ENCODE results near the gene VSTM1. TPM values are rescaled to one million over a fixed set of nuclear protein-coding genes. Genes with fewer than 3 reads are reported as not detected.
"Not testable (repeated sequence)": the region's sequence is repeated elsewhere in the genome, so short reads cannot be mapped to it uniquely, and the experiment has no call there.

The VSTM1 gene
- total RNA-seq, 1 donor from 2014 or later, result not detected

- Histone ChIP-seq H3K9ac (ENCODE audit: low read depth in 1 of 3, low read length in 3 of 3) (no peak overlapping the region), H3K27ac (ENCODE audit: low read depth, low read length) (no peak overlapping the region), H3K36me3 (ENCODE audit: control insufficient read depth in 3 of 3, insufficient read depth in 3 of 3, low read length in 3 of 3) (no peaks in the 10 kb centered on the region), H3K4me3 (ENCODE audit: low read length in 3 of 3) (no peak overlapping the region), H3K9me3 (ENCODE audit: control insufficient read depth in 3 of 3, low read length in 3 of 3) (peaks cover 0 to 5% (median 2%) of the 10 kb centered on the region in 3 donors), H3K4me1 (ENCODE audit: control insufficient read depth in 3 of 3, insufficient read depth in 3 of 3, low read length in 3 of 3) (no peaks in the 10 kb centered on the region), H3K27me3 (ENCODE audit: control insufficient read depth in 3 of 3, insufficient read depth in 3 of 3, low read length in 3 of 3) (peaks cover 0 to 4% (median 0%) of the 10 kb centered on the region in 3 donors)
Observed at GRCh38 chr19:54074851-54075250, 11.2 kb upstream of the VSTM1 start.

- Histone ChIP-seq H3K4me1 (ENCODE audit: control insufficient read depth in 3 of 3, insufficient read depth in 3 of 3, low read length in 3 of 3) (no peaks in the 10 kb centered on the region), H3K9ac (ENCODE audit: low read depth in 1 of 3, low read length in 3 of 3) (no peak overlapping the region), H3K9me3 (ENCODE audit: control insufficient read depth in 3 of 3, low read length in 3 of 3) (peaks cover 0 to 10% (median 3%) of the 10 kb centered on the region in 3 donors), H3K36me3 (ENCODE audit: control insufficient read depth in 3 of 3, insufficient read depth in 3 of 3, low read length in 3 of 3) (no peaks in the 10 kb centered on the region), H3K27me3 (ENCODE audit: control insufficient read depth in 3 of 3, insufficient read depth in 3 of 3, low read length in 3 of 3) (peaks cover 0 to 1% (median 0%) of the 10 kb centered on the region in 3 donors), H3K4me3 (ENCODE audit: low read length in 3 of 3) (no peak overlapping the region), H3K27ac (ENCODE audit: low read depth, low read length) (no peak overlapping the region)
Observed at GRCh38 chr19:54073829-54074228, 10.1 kb upstream of the VSTM1 start.

- H3K27ac ChIP-seq (ENCODE audit: low read depth, low read length), result no peak overlapping the region
- H3K4me1 ChIP-seq (ENCODE audit: control insufficient read depth in 3 of 3, insufficient read depth in 3 of 3, low read length in 3 of 3), result no peaks in the 10 kb centered on the region
- H3K9ac ChIP-seq (ENCODE audit: low read depth in 1 of 3, low read length in 3 of 3), result no peak overlapping the region
- H3K9me3 ChIP-seq (ENCODE audit: control insufficient read depth in 3 of 3, low read length in 3 of 3), result peaks cover 0 to 10% (median 3%) of the 10 kb centered on the region in 3 donors
- no peaks in the 10 kb centered on the region for H3K27me3 ChIP-seq (ENCODE audit: control insufficient read depth in 3 of 3, insufficient read depth in 3 of 3, low read length in 3 of 3)
- H3K4me3 ChIP-seq (ENCODE audit: low read length in 3 of 3), result no peak overlapping the region
- H3K36me3 ChIP-seq (ENCODE audit: control insufficient read depth in 3 of 3, insufficient read depth in 3 of 3, low read length in 3 of 3), result no peaks in the 10 kb centered on the region
Observed at GRCh38 chr19:54069470-54069869, 5.8 kb upstream of the VSTM1 start.

GRCh38 chr19:54062643-54063042, 1.1 kb downstream of the VSTM1 start:
- no peaks in the 10 kb centered on the region for H3K27me3 ChIP-seq (ENCODE audit: control insufficient read depth in 3 of 3, insufficient read depth in 3 of 3, low read length in 3 of 3)
- no peak overlapping the region for H3K27ac ChIP-seq (ENCODE audit: low read depth, low read length)
- H3K4me1 ChIP-seq (ENCODE audit: control insufficient read depth in 3 of 3, insufficient read depth in 3 of 3, low read length in 3 of 3), result no peaks in the 10 kb centered on the region
- no peaks in the 10 kb centered on the region for H3K36me3 ChIP-seq (ENCODE audit: control insufficient read depth in 3 of 3, insufficient read depth in 3 of 3, low read length in 3 of 3)
- no peak overlapping the region for H3K9ac ChIP-seq (ENCODE audit: low read depth in 1 of 3, low read length in 3 of 3)
- no peaks in the 10 kb centered on the region for H3K9me3 ChIP-seq (ENCODE audit: control insufficient read depth in 3 of 3, low read length in 3 of 3)
- H3K4me3 ChIP-seq (ENCODE audit: low read length in 3 of 3), result no peak overlapping the region

- Histone ChIP-seq H3K4me1 (ENCODE audit: control insufficient read depth in 3 of 3, insufficient read depth in 3 of 3, low read length in 3 of 3) (no peaks in the 10 kb centered on the region), H3K9me3 (ENCODE audit: control insufficient read depth in 3 of 3, low read length in 3 of 3) (no peaks in the 10 kb centered on the region), H3K27me3 (ENCODE audit: control insufficient read depth in 3 of 3, insufficient read depth in 3 of 3, low read length in 3 of 3) (peaks cover 0 to 10% (median 3%) of the 10 kb centered on the region in 3 donors), H3K36me3 (ENCODE audit: control insufficient read depth in 3 of 3, insufficient read depth in 3 of 3, low read length in 3 of 3) (no peaks in the 10 kb centered on the region), H3K9ac (ENCODE audit: low read depth in 1 of 3, low read length in 3 of 3) (no peak overlapping the region), H3K4me3 (ENCODE audit: low read length in 3 of 3) (no peak overlapping the region), H3K27ac (ENCODE audit: low read depth, low read length) (no peak overlapping the region)
Observed at GRCh38 chr19:54047616-54048015, 16.1 kb downstream of the VSTM1 start.

- Histone ChIP-seq H3K4me3 (ENCODE audit: low read length in 3 of 3) (no peak overlapping the region), H3K27ac (ENCODE audit: low read depth, low read length) (no peak overlapping the region), H3K36me3 (ENCODE audit: control insufficient read depth in 3 of 3, insufficient read depth in 3 of 3, low read length in 3 of 3) (no peaks in the 10 kb centered on the region), H3K27me3 (ENCODE audit: control insufficient read depth in 3 of 3, insufficient read depth in 3 of 3, low read length in 3 of 3) (peaks cover 0 to 10% (median 3%) of the 10 kb centered on the region in 3 donors), H3K4me1 (ENCODE audit: control insufficient read depth in 3 of 3, insufficient read depth in 3 of 3, low read length in 3 of 3) (no peaks in the 10 kb centered on the region), H3K9ac (ENCODE audit: low read depth in 1 of 3, low read length in 3 of 3) (no peak overlapping the region), H3K9me3 (ENCODE audit: control insufficient read depth in 3 of 3, low read length in 3 of 3) (no peaks in the 10 kb centered on the region)
Observed at GRCh38 chr19:54045771-54046170, 17.9 kb downstream of the VSTM1 start.

GRCh38 chr19:54042989-54043388, 20.7 kb downstream of the VSTM1 start:
- Histone ChIP-seq H3K9me3 (ENCODE audit: control insufficient read depth in 3 of 3, low read length in 3 of 3) (no peaks in the 10 kb centered on the region), H3K36me3 (ENCODE audit: control insufficient read depth in 3 of 3, insufficient read depth in 3 of 3, low read length in 3 of 3) (no peaks in the 10 kb centered on the region), H3K27me3 (ENCODE audit: control insufficient read depth in 3 of 3, insufficient read depth in 3 of 3, low read length in 3 of 3) (peaks cover 0 to 10% (median 3%) of the 10 kb centered on the region in 3 donors)

GRCh38 chr19:54041969-54042606, 21.6 kb downstream of the VSTM1 start:
- Histone ChIP-seq H3K27ac (ENCODE audit: low read depth, low read length) (no peak overlapping the region), H3K9ac (ENCODE audit: low read depth in 1 of 3, low read length in 3 of 3) (no peak overlapping the region), H3K9me3 (ENCODE audit: control insufficient read depth in 3 of 3, low read length in 3 of 3) (no peaks in the 10 kb centered on the region), H3K4me3 (ENCODE audit: low read length in 3 of 3) (no peak overlapping the region), H3K27me3 (ENCODE audit: control insufficient read depth in 3 of 3, insufficient read depth in 3 of 3, low read length in 3 of 3) (peaks cover 0 to 10% (median 3%) of the 10 kb centered on the region in 3 donors), H3K4me1 (ENCODE audit: control insufficient read depth in 3 of 3, insufficient read depth in 3 of 3, low read length in 3 of 3) (no peaks in the 10 kb centered on the region), H3K36me3 (ENCODE audit: control insufficient read depth in 3 of 3, insufficient read depth in 3 of 3, low read length in 3 of 3) (no peaks in the 10 kb centered on the region)

More at GRCh38 chr19:54042989-54043388, 20.7 kb downstream of the VSTM1 start:
- no peak overlapping the region for H3K9ac ChIP-seq (ENCODE audit: low read depth in 1 of 3, low read length in 3 of 3)
- H3K4me3 ChIP-seq (ENCODE audit: low read length in 3 of 3), result no peak overlapping the region
- H3K4me1 ChIP-seq (ENCODE audit: control insufficient read depth in 3 of 3, insufficient read depth in 3 of 3, low read length in 3 of 3), result no peaks in the 10 kb centered on the region
- no peak overlapping the region for H3K27ac ChIP-seq (ENCODE audit: low read depth, low read length)

GRCh38 chr19:54040003-54040402, 23.7 kb downstream of the VSTM1 start:
- peaks cover 0 to 6% (median 4%) of the 10 kb centered on the region in 3 donors for H3K27me3 ChIP-seq (ENCODE audit: control insufficient read depth in 3 of 3, insufficient read depth in 3 of 3, low read length in 3 of 3)
- no peak overlapping the region for H3K4me3 ChIP-seq (ENCODE audit: low read length in 3 of 3)
- H3K27ac ChIP-seq (ENCODE audit: low read depth, low read length), result no peak overlapping the region
- no peaks in the 10 kb centered on the region for H3K4me1 ChIP-seq (ENCODE audit: control insufficient read depth in 3 of 3, insufficient read depth in 3 of 3, low read length in 3 of 3)
- no peaks in the 10 kb centered on the region for H3K9me3 ChIP-seq (ENCODE audit: control insufficient read depth in 3 of 3, low read length in 3 of 3)
- no peaks in the 10 kb centered on the region for H3K36me3 ChIP-seq (ENCODE audit: control insufficient read depth in 3 of 3, insufficient read depth in 3 of 3, low read length in 3 of 3)
- H3K9ac ChIP-seq (ENCODE audit: low read depth in 1 of 3, low read length in 3 of 3), result no peak overlapping the region

- not testable (repeated sequence) for H3K36me3 ChIP-seq (ENCODE audit: control insufficient read depth in 3 of 3, insufficient read depth in 3 of 3, low read length in 3 of 3); H3K27me3 ChIP-seq (ENCODE audit: control insufficient read depth in 3 of 3, insufficient read depth in 3 of 3, low read length in 3 of 3); H3K9ac ChIP-seq (ENCODE audit: low read depth in 1 of 3, low read length in 3 of 3); H3K4me3 ChIP-seq (ENCODE audit: low read length in 3 of 3); H3K4me1 ChIP-seq (ENCODE audit: control insufficient read depth in 3 of 3, insufficient read depth in 3 of 3, low read length in 3 of 3); H3K9me3 ChIP-seq (ENCODE audit: control insufficient read depth in 3 of 3, low read length in 3 of 3); H3K27ac ChIP-seq (ENCODE audit: low read depth, low read length)
Observed at GRCh38 chr19:54036542-54036941, 27.2 kb downstream of the VSTM1 start.

Data from skeletal muscle tissue (tissue), 4 donors.